Measurements from ENCODE around the gene CSNK1G2.

DNA sequence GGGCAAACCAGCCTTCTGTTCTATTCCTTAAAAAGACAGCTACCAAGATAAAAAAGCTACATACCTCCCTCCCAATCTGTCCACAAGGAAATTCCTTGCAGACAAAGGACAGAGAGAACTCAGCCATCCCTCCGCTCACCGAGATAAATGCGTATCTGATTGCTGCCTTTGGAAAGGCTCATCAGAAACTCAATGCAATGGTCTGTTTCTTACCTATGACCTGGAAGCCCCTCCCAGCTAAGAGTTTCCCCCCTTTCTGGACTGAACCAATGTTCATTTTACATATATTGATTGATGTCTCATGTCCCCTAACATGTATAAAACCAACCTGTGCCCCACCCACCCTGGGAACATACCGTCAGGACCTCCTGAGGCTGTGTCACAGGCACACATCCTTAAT lies 62.9 kb downstream of the CSNK1G2 start:
- TF ChIP-seq, protein P1, sequence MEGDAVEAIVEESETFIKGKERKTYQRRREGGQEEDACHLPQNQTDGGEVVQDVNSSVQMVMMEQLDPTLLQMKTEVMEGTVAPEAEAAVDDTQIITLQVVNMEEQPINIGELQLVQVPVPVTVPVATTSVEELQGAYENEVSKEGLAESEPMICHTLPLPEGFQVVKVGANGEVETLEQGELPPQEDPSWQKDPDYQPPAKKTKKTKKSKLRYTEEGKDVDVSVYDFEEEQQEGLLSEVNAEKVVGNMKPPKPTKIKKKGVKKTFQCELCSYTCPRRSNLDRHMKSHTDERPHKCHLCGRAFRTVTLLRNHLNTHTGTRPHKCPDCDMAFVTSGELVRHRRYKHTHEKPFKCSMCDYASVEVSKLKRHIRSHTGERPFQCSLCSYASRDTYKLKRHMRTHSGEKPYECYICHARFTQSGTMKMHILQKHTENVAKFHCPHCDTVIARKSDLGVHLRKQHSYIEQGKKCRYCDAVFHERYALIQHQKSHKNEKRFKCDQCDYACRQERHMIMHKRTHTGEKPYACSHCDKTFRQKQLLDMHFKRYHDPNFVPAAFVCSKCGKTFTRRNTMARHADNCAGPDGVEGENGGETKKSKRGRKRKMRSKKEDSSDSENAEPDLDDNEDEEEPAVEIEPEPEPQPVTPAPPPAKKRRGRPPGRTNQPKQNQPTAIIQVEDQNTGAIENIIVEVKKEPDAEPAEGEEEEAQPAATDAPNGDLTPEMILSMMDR (IDR thresholded peaks at IDR 0.05), result no peak
- TF ChIP-seq CEBPB (IDR thresholded peaks at IDR 0.05) (no peak), MAZ (IDR thresholded peaks at IDR 0.05; ENCODE audit: borderline replicate concordance, low read depth, low read length) (no peak), KDM1A (IDR thresholded peaks at IDR 0.05; ENCODE audit: low read depth) (no peak), POLR2A (IDR thresholded peaks at IDR 0.05; ENCODE audit: low read length) (no peak), EP300 (IDR thresholded peaks at IDR 0.05) (no peak), RAD21 (conservative IDR thresholded peaks at IDR 0.05 in 1 of 2, IDR thresholded peaks at IDR 0.05 in 1 of 2) (no peak), KDM5A (IDR thresholded peaks at IDR 0.05) (no peak), RFX5 (IDR thresholded peaks at IDR 0.05) (no peak), HEYL (CRISPR knock-in tag; IDR thresholded peaks at IDR 0.05) (no peak), JUNB (IDR thresholded peaks at IDR 0.05) (no peak), ZNF302 (CRISPR knock-in tag; IDR thresholded peaks at IDR 0.05) (no peak)
- TF ChIP-seq, protein P2, sequence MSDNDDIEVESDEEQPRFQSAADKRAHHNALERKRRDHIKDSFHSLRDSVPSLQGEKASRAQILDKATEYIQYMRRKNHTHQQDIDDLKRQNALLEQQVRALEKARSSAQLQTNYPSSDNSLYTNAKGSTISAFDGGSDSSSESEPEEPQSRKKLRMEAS (IDR thresholded peaks at IDR 0.05), result no peak
- TF ChIP-seq, protein P3, sequence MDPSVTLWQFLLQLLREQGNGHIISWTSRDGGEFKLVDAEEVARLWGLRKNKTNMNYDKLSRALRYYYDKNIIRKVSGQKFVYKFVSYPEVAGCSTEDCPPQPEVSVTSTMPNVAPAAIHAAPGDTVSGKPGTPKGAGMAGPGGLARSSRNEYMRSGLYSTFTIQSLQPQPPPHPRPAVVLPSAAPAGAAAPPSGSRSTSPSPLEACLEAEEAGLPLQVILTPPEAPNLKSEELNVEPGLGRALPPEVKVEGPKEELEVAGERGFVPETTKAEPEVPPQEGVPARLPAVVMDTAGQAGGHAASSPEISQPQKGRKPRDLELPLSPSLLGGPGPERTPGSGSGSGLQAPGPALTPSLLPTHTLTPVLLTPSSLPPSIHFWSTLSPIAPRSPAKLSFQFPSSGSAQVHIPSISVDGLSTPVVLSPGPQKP (IDR thresholded peaks at IDR 0.05; ENCODE audit: low read depth, low read length), result no peak

All from A549 (cell line).